SK-N-SH (cell line): ENCODE measurements around the gene XXYLT1. TPM values are rescaled to one million over a fixed set of nuclear protein-coding genes. Genes with fewer than 3 reads are reported as not detected.

Experiments used
- CTCF ChIA-PET: fragments of 300-600, 350-600 bp; formaldehyde crosslinking; extraction: SDS; loops from one replicate; lab custom pipeline; 2021; lab: Yijun Ruan, JAX
- POLR2A ChIA-PET: fragments of 350-600 bp; sonication (Branson Sonifier 250); formaldehyde crosslinking; extraction: SDS; loops from one replicate; lab custom pipeline; 2020; ENCODE audit warnings: antibody characterized with exemption, inconsistent platforms; lab: Yijun Ruan, JAX
- DNase-seq: peaks from one replicate; pipeline ENCODE4 v3.0.0; 2012
- H2AFZ ChIP-seq: fragments of 200-600 bp; sonication (generic); 2 replicates; pipeline ENCODE4 v1.8.1; 2016; ENCODE audit warnings: antibody characterized with exemption, mild to moderate bottlenecking, low read depth
- H3F3A ChIP-seq: fragments of 200-600 bp; sonication (generic); replicated peaks from 2 replicates; pipeline ENCODE3; 2016; ENCODE audit warnings: antibody characterized with exemption, mild to moderate bottlenecking; ENCODE audit not compliant: insufficient read depth
- H3K27ac ChIP-seq, 2 experiments: fragments of 200-500 bp in 1 of 2; fragments of 200-600 bp in 1 of 2; sonication (Bioruptor generic) in 1 of 2; sonication (generic), shearing (Covaris generic) in 1 of 2; 2 replicates each; pipeline versions ENCODE4 v1.5.1 to v1.6.1; 2014 to 2016; ENCODE audit warnings: low read depth in 2 of 2, inconsistent platforms in 1 of 2, low read length in 1 of 2, mild to moderate bottlenecking in 1 of 2, mixed read lengths in 1 of 2
- H3K27me3 ChIP-seq: fragments of 200-600 bp; sonication (generic), shearing (Covaris generic); 2 replicates; pipeline ENCODE4 v1.6.1; 2016; ENCODE audit warnings: mixed run types; ENCODE audit not compliant: insufficient read depth
- H3K36me3 ChIP-seq, 2 experiments: fragments of 200-500 bp in 1 of 2; fragments of 200-600 bp in 1 of 2; sonication (Bioruptor generic) in 1 of 2; sonication (generic) in 1 of 2; replicated peaks in 1 of 2; 2 replicates each; pipeline versions ENCODE3 to v1.5.1; 2014 to 2016; ENCODE audit warnings: low read length in 1 of 2, mild to moderate bottlenecking in 1 of 2; ENCODE audit not compliant: insufficient read depth in 2 of 2, control insufficient read depth in 1 of 2
- H3K4me1 ChIP-seq, 2 experiments: fragments of 200-500 bp in 1 of 2; fragments of 200-600 bp in 1 of 2; sonication (Bioruptor generic) in 1 of 2; sonication (generic), shearing (Covaris generic) in 1 of 2; 2 replicates each; pipeline versions ENCODE4 v1.5.1 to v1.6.1; 2014 to 2016; ENCODE audit warnings: low read depth in 1 of 2, low read length in 1 of 2, mixed run types in 1 of 2; ENCODE audit not compliant: insufficient read depth in 2 of 2, control insufficient read depth in 1 of 2
- H3K4me2 ChIP-seq: fragments of 200-600 bp; sonication (generic), shearing (Covaris generic); 2 replicates; pipeline ENCODE4 v1.6.1; 2017; ENCODE audit warnings: mixed run types
- H3K4me3 ChIP-seq, 2 experiments: fragments of 200-500 bp in 1 of 2; fragments of 200-600 bp in 1 of 2; sonication (Bioruptor generic) in 1 of 2; sonication (generic), shearing (Covaris generic) in 1 of 2; 2 replicates each; pipeline versions ENCODE4 v1.5.1 to v1.8.1; 2014 to 2016; ENCODE audit warnings: low read depth in 2 of 2, inconsistent platforms in 1 of 2, low read length in 1 of 2, mild to moderate bottlenecking in 1 of 2, mixed read lengths in 1 of 2, moderate library complexity in 1 of 2
- H3K79me2 ChIP-seq: fragments of 200-600 bp; sonication (generic); 2 replicates; pipeline ENCODE4 v1.8.1; 2017; ENCODE audit warnings: mild to moderate bottlenecking; ENCODE audit not compliant: insufficient read depth
- H3K9ac ChIP-seq: fragments of 200-600 bp; sonication (generic); 2 replicates; pipeline ENCODE4 v1.6.1; 2017; ENCODE audit warnings: mixed run types
- H3K9me2 ChIP-seq: fragments of 200-600 bp; sonication (generic); 2 replicates; pipeline ENCODE4 v1.6.1; 2017; ENCODE audit warnings: mixed run types
- H3K9me3 ChIP-seq: fragments of 200-600 bp; sonication (generic); 2 replicates; pipeline ENCODE4 v1.6.1; 2017; ENCODE audit warnings: mixed run types, mild to moderate bottlenecking, moderate library complexity
- H4K20me1 ChIP-seq: fragments of 200-600 bp; sonication (generic); 2 replicates; pipeline ENCODE4 v1.6.1; 2017; ENCODE audit warnings: mild to moderate bottlenecking, mixed run types; ENCODE audit not compliant: insufficient read depth
- CHD2 ChIP-seq: fragments of 150-350 bp; IDR thresholded peaks from 2 replicates; pipeline ENCODE4 v1.6.1; 2018; ENCODE audit warnings: low read length; ENCODE audit not compliant: partially characterized antibody
- EP300 ChIP-seq, 2 experiments: IDR thresholded peaks; 2 replicates each; pipeline versions ENCODE4 v1.4.0 to v1.6.1; 2012; ENCODE audit warnings: borderline replicate concordance in 1 of 2, low read depth in 1 of 2, low read length in 1 of 2
- FOSL2 ChIP-seq: IDR thresholded peaks from 2 replicates; pipeline ENCODE4 v1.4.0; 2012; ENCODE audit warnings: low read depth, mild to moderate bottlenecking, moderate library complexity, borderline replicate concordance
- FOXJ3 ChIP-seq: sonication (generic); formaldehyde crosslinking; IDR thresholded peaks from 2 replicates; pipeline ENCODE4 v1.5.1; 2020; ENCODE audit warnings: mild to moderate bottlenecking, missing genetic modification reagents
- FOXM1 ChIP-seq: IDR thresholded peaks from 2 replicates; pipeline ENCODE4 v1.4.0; 2012; ENCODE audit warnings: low read depth, mild to moderate bottlenecking
- GABPA ChIP-seq: IDR thresholded peaks from 2 replicates; pipeline ENCODE4 v1.4.0; 2012; ENCODE audit warnings: low read depth, mild to moderate bottlenecking
- MEF2A ChIP-seq: IDR thresholded peaks from 2 replicates; pipeline ENCODE4 v1.4.0; 2012; ENCODE audit warnings: low read depth, borderline replicate concordance
- NFIC ChIP-seq: IDR thresholded peaks from 2 replicates; pipeline ENCODE4 v1.4.0; 2012; ENCODE audit warnings: borderline replicate concordance
- POLR2AphosphoS5 ChIP-seq: IDR thresholded peaks from 2 replicates; pipeline ENCODE4 v1.6.1; 2012; ENCODE audit warnings: low read depth, low read length
- RCOR1 ChIP-seq: fragments of 150-350 bp; IDR thresholded peaks from 2 replicates; pipeline ENCODE4 v1.6.1; 2017; ENCODE audit warnings: antibody characterized with exemption, low read length
- REST ChIP-seq: IDR thresholded peaks from 2 replicates; pipeline ENCODE4 v1.6.1; 2012; ENCODE audit warnings: mild to moderate bottlenecking, low read depth, low read length, moderate library complexity
- RFX5 ChIP-seq: IDR thresholded peaks from 2 replicates; pipeline ENCODE4 v1.6.1; 2012; ENCODE audit warnings: mild to moderate bottlenecking, improper control_type of control experiment, low read length
- SIN3A ChIP-seq: IDR thresholded peaks from 2 replicates; pipeline ENCODE4 v1.6.1; 2012; ENCODE audit warnings: low read depth, mild to moderate bottlenecking, low read length, moderate library complexity, borderline replicate concordance
- TCF12 ChIP-seq: IDR thresholded peaks from 2 replicates; pipeline ENCODE4 v1.4.0; 2012
- YY1 ChIP-seq: IDR thresholded peaks from 2 replicates; pipeline ENCODE4 v1.4.0; 2012; ENCODE audit warnings: low read depth, mild to moderate bottlenecking
- WGBS: methylation state at CpG from one replicate; pipeline ENCODE4 v1.1.6; 2017; ENCODE audit warnings: low lambda C conversion rate; 5-methylcytosine and 5-hydroxymethylcytosine counted together
- polyA plus RNA-seq, 3 experiments: library from polyadenylated mRNA; depleted of rRNA; stranded (reverse); fragments of >200 nt; gene quantifications; 2 replicates each; pipeline ENCODE4 v1.2.3, GENCODE V29; 2012
- TF ChIP-seq, protein P1 (sequence below): fragments of 150-350 bp; IDR thresholded peaks from 2 replicates; pipeline ENCODE4 v1.6.1; 2017; ENCODE audit warnings: antibody characterized with exemption, low read length, low read depth, borderline replicate concordance
- TF ChIP-seq, protein P2 (sequence below): IDR thresholded peaks from 2 replicates; pipeline ENCODE4 v1.4.0; 2012; ENCODE audit warnings: low read depth, borderline replicate concordance

The XXYLT1 gene
- polyA plus RNA-seq, 1 of the 3 experiments (the other 2 are of a cell fraction), result 22.6 TPM

DNA sequence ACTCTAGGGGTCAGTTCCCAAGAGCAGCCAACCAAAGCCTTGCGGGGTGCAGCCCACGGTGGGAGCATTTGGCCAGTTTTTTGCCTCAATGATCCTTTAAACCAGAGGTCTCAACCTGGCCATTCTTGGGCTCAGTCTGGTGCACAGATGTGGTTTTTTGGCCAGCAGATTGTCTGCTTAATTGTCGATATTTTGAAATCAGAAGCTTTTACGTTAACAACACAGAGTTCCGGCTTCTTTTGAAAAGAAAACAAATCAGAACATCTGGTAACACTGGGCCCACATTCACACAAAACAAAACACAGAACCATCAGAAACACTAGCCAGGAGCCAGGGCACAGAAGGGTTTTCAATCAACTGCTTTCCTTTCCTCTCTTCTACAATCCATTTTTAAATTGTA, 127.7 kb downstream of the XXYLT1 start:
- no peak for DNase-seq
- Histone ChIP-seq H3K27me3 (no peaks in the 10 kb centered on the region), H3K79me2 (no peaks in the 10 kb centered on the region), H3K4me1 (peaks cover 0 to 16% of the 10 kb centered on the region in 2 experiments; a peak in 2 of 4 replicates), H3K36me3 (peaks cover 0 to 7% of the 10 kb centered on the region in 2 experiments), H3K9me2 (no peaks in the 10 kb centered on the region), H3F3A (no peaks in the 10 kb centered on the region), H3K4me3 (no peak overlapping the region), H3K4me2 (no peak overlapping the region), H3K9me3 (no peaks in the 10 kb centered on the region), H2AFZ (no peak overlapping the region), H3K27ac (peak overlapping the region in 1 of 2 experiments; percentile 8; a peak in 1 of 4 replicates), H3K9ac (no peak overlapping the region), H4K20me1 (no peaks in the 10 kb centered on the region)
- TF ChIP-seq POLR2AphosphoS5 (no peak), EP300 (IDR thresholded peaks at IDR 0.05; ENCODE audit: borderline replicate concordance in 1 of 2, low read depth in 1 of 2, low read length in 1 of 2) (no peak), FOXJ3 (CRISPR knock-in tag) (no peak), NFIC (no peak), MEF2A (no peak), REST (no peak), CHD2 (no peak), RFX5 (no peak), GABPA (no peak), SIN3A (no peak), RCOR1 (no peak), FOXM1 (no peak), FOSL2 (no peak)
- TF ChIP-seq, protein P1, sequence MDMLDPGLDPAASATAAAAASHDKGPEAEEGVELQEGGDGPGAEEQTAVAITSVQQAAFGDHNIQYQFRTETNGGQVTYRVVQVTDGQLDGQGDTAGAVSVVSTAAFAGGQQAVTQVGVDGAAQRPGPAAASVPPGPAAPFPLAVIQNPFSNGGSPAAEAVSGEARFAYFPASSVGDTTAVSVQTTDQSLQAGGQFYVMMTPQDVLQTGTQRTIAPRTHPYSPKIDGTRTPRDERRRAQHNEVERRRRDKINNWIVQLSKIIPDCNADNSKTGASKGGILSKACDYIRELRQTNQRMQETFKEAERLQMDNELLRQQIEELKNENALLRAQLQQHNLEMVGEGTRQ, result no peak
- ChIA-PET CTCF (no interaction called here), POLR2A (no interaction called here)
- 85% methylated on average over 5 of the region's 5 CpGs for WGBS

- H3K4me1 ChIP-seq, result peaks cover 0 to 21% of the 10 kb centered on the region in 2 experiments; a peak in 1 of 4 replicates
- WGBS, result 100% methylated on average over 6 of the region's 10 CpGs
- POLR2A ChIA-PET, result no interaction called here
- TF ChIP-seq, protein P2, sequence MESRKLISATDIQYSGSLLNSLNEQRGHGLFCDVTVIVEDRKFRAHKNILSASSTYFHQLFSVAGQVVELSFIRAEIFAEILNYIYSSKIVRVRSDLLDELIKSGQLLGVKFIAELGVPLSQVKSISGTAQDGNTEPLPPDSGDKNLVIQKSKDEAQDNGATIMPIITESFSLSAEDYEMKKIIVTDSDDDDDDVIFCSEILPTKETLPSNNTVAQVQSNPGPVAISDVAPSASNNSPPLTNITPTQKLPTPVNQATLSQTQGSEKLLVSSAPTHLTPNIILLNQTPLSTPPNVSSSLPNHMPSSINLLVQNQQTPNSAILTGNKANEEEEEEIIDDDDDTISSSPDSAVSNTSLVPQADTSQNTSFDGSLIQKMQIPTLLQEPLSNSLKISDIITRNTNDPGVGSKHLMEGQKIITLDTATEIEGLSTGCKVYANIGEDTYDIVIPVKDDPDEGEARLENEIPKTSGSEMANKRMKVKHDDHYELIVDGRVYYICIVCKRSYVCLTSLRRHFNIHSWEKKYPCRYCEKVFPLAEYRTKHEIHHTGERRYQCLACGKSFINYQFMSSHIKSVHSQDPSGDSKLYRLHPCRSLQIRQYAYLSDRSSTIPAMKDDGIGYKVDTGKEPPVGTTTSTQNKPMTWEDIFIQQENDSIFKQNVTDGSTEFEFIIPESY, result no peak
- no peak for TF ChIP-seq TCF12
- TF ChIP-seq EP300 (IDR thresholded peaks at IDR 0.05; ENCODE audit: borderline replicate concordance in 1 of 2, low read depth in 1 of 2, low read length in 1 of 2), result no peak
- no peak for TF ChIP-seq RFX5
- no peak for TF ChIP-seq GABPA
- TF ChIP-seq YY1, result no peak
- TF ChIP-seq, all 33 proteins: peak for 0
- Histone ChIP-seq H3K27me3 (no peaks in the 10 kb centered on the region), H3K79me2 (no peaks in the 10 kb centered on the region), H3K9me3 (no peaks in the 10 kb centered on the region), H2AFZ (no peak overlapping the region), H3K4me3 (no peak overlapping the region), H3K27ac (no peak overlapping the region), H3F3A (no peaks in the 10 kb centered on the region), H3K36me3 (peaks cover 0 to 7% of the 10 kb centered on the region in 2 experiments), H4K20me1 (no peaks in the 10 kb centered on the region), H3K9me2 (no peaks in the 10 kb centered on the region), H3K4me2 (no peak overlapping the region), H3K9ac (no peak overlapping the region)
- DNase-seq, result no peak
- CTCF ChIA-PET, result no interaction called here
These were observed 128.4 kb downstream of the XXYLT1 start for GRCh38 chr3:195142519-195142918.
